SK-N-SH (cell line): ENCODE results near the gene ITPA.

Experiments
- CHD2 ChIP-seq: fragments of 150-350 bp; IDR thresholded peaks from 2 replicates; pipeline ENCODE4 v1.6.1; 2018; ENCODE audit warnings: low read length; ENCODE audit not compliant: partially characterized antibody
- CTCF ChIP-seq: fragments of 200-600 bp; sonication (generic); IDR thresholded peaks from 2 replicates; pipeline ENCODE4 v1.6.1; 2017; ENCODE audit warnings: antibody characterized with exemption, mild to moderate bottlenecking, moderate library complexity
- EZH2phosphoT487 ChIP-seq: fragments of 200-600 bp; sonication (generic); IDR thresholded peaks from 2 replicates; pipeline ENCODE4 v1.6.1; 2017; ENCODE audit warnings: low read depth, mixed run types, mild to moderate bottlenecking, antibody characterized with exemption, moderate library complexity, borderline replicate concordance
- FOSL2 ChIP-seq: IDR thresholded peaks from 2 replicates; pipeline ENCODE4 v1.4.0; 2012; ENCODE audit warnings: low read depth, mild to moderate bottlenecking, moderate library complexity, borderline replicate concordance
- JUND ChIP-seq: IDR thresholded peaks from 2 replicates; pipeline ENCODE4 v1.4.0; 2012
- PBX3 ChIP-seq: IDR thresholded peaks from 2 replicates; pipeline ENCODE4; 2012
- POLR2AphosphoS5 ChIP-seq: IDR thresholded peaks from 2 replicates; pipeline ENCODE4 v1.6.1; 2012; ENCODE audit warnings: low read depth, low read length
- RCOR1 ChIP-seq: fragments of 150-350 bp; IDR thresholded peaks from 2 replicates; pipeline ENCODE4 v1.6.1; 2017; ENCODE audit warnings: antibody characterized with exemption, low read length
- RFX5 ChIP-seq: IDR thresholded peaks from 2 replicates; pipeline ENCODE4 v1.6.1; 2012; ENCODE audit warnings: mild to moderate bottlenecking, improper control_type of control experiment, low read length
- RXRA ChIP-seq: IDR thresholded peaks from 2 replicates; pipeline ENCODE4 v1.4.0; 2012; ENCODE audit warnings: low read depth, mild to moderate bottlenecking, borderline replicate concordance
- TAF1 ChIP-seq: IDR thresholded peaks from 2 replicates; pipeline ENCODE4 v1.6.1; 2012; ENCODE audit warnings: low read depth, mild to moderate bottlenecking, low read length, moderate library complexity, borderline replicate concordance
- TF ChIP-seq, protein P1 (sequence below): IDR thresholded peaks from 2 replicates; pipeline ENCODE4 v1.4.0; 2012; ENCODE audit warnings: low read depth

DNA sequence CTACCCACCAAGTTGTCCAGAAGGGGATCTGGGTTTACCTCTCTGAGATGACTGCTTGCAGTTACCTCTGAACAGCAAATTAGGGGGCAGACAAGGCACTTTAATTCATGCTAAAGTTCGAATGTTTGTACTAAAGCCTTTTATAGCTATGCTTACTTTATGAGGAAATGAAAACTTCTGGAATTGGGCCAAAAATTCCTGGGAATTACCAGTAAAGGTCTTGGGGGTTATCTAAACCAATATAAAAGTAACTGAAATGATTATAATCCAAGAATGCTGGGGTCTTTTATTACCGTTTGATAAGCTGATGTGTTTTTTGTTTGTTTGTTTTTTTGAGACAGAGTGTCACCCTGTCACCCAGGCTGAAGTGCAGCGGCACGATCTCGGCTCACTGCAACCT is 28.0 kb upstream of the ITPA start:
- no peak for TF ChIP-seq POLR2AphosphoS5
- TF ChIP-seq CTCF = no peak
- TF ChIP-seq EZH2phosphoT487 = no peak
- no peak for TF ChIP-seq CHD2
- TF ChIP-seq RXRA = no peak
- no peak for TF ChIP-seq RFX5
- no peak for TF ChIP-seq JUND
- TF ChIP-seq PBX3 = no peak
- no peak for TF ChIP-seq RCOR1
- TF ChIP-seq TAF1 = no peak
- no peak for TF ChIP-seq FOSL2
- TF ChIP-seq, protein P1, sequence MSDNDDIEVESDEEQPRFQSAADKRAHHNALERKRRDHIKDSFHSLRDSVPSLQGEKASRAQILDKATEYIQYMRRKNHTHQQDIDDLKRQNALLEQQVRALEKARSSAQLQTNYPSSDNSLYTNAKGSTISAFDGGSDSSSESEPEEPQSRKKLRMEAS = no peak
